Amniotic stem cell (primary cell): Measurements from ENCODE around the gene CRK.
A peak's percentile ranks its signal among the peaks of the same experiment; 100 is the strongest.

Experiments
- DNase-seq: peaks from one replicate; lab custom pipeline; 2025; lab: John Stamatoyannopoulos, UW

The CRK gene

GRCh38 chr17:1486802-1487695, 31.0 kb upstream of the CRK start:
- no peak for DNase-seq

- DNase-seq, result peak; percentile 14
Measured at GRCh38 chr17:1485423-1486376, 29.7 kb upstream of the CRK start.

- peak; percentile 30 for DNase-seq
Measured at GRCh38 chr17:1484676-1485422, 28.8 kb upstream of the CRK start.

- DNase-seq, result no peak
Measured at GRCh38 chr17:1484060-1484535, 28.1 kb upstream of the CRK start.

GRCh38 chr17:1482680-1483079, 26.6 kb upstream of the CRK start:
- no peak for DNase-seq

GRCh38 chr17:1481736-1482135, 25.7 kb upstream of the CRK start:
- DNase-seq, result no peak

- DNase-seq, result no peak
Measured at GRCh38 chr17:1480747-1481465, 24.9 kb upstream of the CRK start.

GRCh38 chr17:1478418-1478817, 22.4 kb upstream of the CRK start:
- DNase-seq, result no peak

- no peak for DNase-seq
Measured at GRCh38 chr17:1475321-1475854, 19.4 kb upstream of the CRK start.

GRCh38 chr17:1474402-1475189, 18.6 kb upstream of the CRK start:
- no peak for DNase-seq

- DNase-seq, result no peak
Measured at GRCh38 chr17:1473841-1474240, 17.8 kb upstream of the CRK start.

- no peak for DNase-seq
Measured at GRCh38 chr17:1473170-1473569, 17.1 kb upstream of the CRK start.

GRCh38 chr17:1471911-1472821, 16.1 kb upstream of the CRK start:
- DNase-seq, result no peak

GRCh38 chr17:1471490-1471889, 15.5 kb upstream of the CRK start:
- DNase-seq, result no peak

- DNase-seq, result no peak
Measured at GRCh38 chr17:1470755-1471462, 14.9 kb upstream of the CRK start.

- no peak for DNase-seq
Measured at GRCh38 chr17:1470071-1470754, 14.2 kb upstream of the CRK start.

GRCh38 chr17:1469231-1469852, 13.3 kb upstream of the CRK start:
- no peak for DNase-seq
